ENCODE data around the gene AFG3L2. TPM values are rescaled to one million over a fixed set of nuclear protein-coding genes. Genes with fewer than 3 reads are reported as not detected.

AFG3L2 gene
- total and polyA plus RNA-seq, 2 of the 13 experiments (the other 11 are each of a cell fraction or from before 2014, with no cell fraction given) = 28.6 to 86.9 TPM

DNA sequence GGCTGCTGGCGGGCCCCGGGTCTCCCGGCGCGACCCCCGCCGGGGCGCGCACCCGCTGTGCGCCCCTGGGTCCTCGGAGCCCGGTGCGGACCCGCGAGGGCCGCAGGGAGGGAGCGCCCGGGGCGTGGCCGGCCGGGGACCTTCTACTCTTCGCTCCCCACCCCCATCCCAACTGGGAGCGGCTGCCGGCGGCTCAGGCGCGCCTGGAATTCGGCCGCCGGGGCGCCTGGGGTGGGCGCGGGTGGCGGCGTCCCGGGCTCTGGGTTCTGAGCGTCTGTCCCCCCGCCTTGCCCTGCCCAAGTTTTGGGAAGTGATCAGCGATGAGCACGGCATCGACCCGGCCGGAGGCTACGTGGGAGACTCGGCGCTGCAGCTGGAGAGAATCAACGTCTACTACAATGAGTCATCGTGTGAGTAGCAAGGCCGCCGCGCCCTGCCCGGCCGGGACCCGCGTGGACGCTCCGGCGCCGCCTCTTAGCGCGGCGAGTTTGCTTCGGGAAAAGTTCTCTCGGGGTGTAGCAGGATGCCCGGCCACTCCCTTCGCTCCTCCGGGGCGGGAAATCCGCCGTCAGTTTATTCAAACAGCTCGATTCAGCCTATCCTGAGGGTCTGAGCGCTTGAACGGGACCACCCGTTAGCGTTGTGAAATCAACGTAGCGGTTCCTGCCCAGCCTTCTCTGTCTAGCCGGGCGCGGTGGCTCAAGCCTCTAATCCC, 68.5 kb downstream of the AFG3L2 start (continued):
- TF ChIP-seq ARID2 (CRISPR knock-in tag; IDR thresholded peaks at IDR 0.05; ENCODE audit: borderline replicate concordance) (no peak), ZNF256 (CRISPR knock-in tag; conservative IDR thresholded peaks at IDR 0.05) (no peak), HNRNPL (IDR thresholded peaks at IDR 0.05; ENCODE audit: low read depth, low read length) (no peak), NR2C2 (CRISPR knock-in tag; IDR thresholded peaks at IDR 0.05; ENCODE audit: borderline replicate concordance) (no peak), ZNF501 (CRISPR knock-in tag; IDR thresholded peaks at IDR 0.05) (no peak), KLF12 (CRISPR knock-in tag; IDR thresholded peaks at IDR 0.05; ENCODE audit: borderline replicate concordance) (no peak), ZZZ3 (CRISPR knock-in tag; IDR thresholded peaks at IDR 0.05; ENCODE audit: borderline replicate concordance) (no peak), ZNF572 (CRISPR knock-in tag; IDR thresholded peaks at IDR 0.05) (no peak), HOXD1 (CRISPR knock-in tag; IDR thresholded peaks at IDR 0.05) (0 out of 2 replicates have a peak, but pooled peaks have one; percentile 27), RBM39 (IDR thresholded peaks at IDR 0.05; ENCODE audit: low read depth, low read length, poor library complexity, severe bottlenecking) (peak; percentile 24), SRY (CRISPR knock-in tag; IDR thresholded peaks at IDR 0.05) (no peak), MTF2 (CRISPR knock-in tag; IDR thresholded peaks at IDR 0.05; ENCODE audit: borderline replicate concordance) (no peak), ARNT2 (CRISPR knock-in tag; IDR thresholded peaks at IDR 0.05; ENCODE audit: low read depth) (no peak; the same call in 1 of the 2 replicates), ZNF329 (CRISPR knock-in tag; IDR thresholded peaks at IDR 0.05; ENCODE audit: low read depth) (no peak), ZNF768 (CRISPR knock-in tag; IDR thresholded peaks at IDR 0.05) (no peak)
- TF ChIP-seq, protein P1, sequence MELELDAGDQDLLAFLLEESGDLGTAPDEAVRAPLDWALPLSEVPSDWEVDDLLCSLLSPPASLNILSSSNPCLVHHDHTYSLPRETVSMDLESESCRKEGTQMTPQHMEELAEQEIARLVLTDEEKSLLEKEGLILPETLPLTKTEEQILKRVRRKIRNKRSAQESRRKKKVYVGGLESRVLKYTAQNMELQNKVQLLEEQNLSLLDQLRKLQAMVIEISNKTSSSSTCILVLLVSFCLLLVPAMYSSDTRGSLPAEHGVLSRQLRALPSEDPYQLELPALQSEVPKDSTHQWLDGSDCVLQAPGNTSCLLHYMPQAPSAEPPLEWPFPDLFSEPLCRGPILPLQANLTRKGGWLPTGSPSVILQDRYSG (CRISPR knock-in tag; IDR thresholded peaks at IDR 0.05) = no peak
- TF ChIP-seq, protein P2, sequence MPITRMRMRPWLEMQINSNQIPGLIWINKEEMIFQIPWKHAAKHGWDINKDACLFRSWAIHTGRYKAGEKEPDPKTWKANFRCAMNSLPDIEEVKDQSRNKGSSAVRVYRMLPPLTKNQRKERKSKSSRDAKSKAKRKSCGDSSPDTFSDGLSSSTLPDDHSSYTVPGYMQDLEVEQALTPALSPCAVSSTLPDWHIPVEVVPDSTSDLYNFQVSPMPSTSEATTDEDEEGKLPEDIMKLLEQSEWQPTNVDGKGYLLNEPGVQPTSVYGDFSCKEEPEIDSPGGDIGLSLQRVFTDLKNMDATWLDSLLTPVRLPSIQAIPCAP (CRISPR knock-in tag; IDR thresholded peaks at IDR 0.05; ENCODE audit: low read depth) = no peak
- TF ChIP-seq, protein P3, sequence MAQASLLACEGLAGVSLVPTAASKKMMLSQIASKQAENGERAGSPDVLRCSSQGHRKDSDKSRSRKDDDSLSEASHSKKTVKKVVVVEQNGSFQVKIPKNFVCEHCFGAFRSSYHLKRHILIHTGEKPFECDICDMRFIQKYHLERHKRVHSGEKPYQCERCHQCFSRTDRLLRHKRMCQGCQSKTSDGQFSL (CRISPR knock-in tag; IDR thresholded peaks at IDR 0.05) = no peak
- TF ChIP-seq, protein P4, sequence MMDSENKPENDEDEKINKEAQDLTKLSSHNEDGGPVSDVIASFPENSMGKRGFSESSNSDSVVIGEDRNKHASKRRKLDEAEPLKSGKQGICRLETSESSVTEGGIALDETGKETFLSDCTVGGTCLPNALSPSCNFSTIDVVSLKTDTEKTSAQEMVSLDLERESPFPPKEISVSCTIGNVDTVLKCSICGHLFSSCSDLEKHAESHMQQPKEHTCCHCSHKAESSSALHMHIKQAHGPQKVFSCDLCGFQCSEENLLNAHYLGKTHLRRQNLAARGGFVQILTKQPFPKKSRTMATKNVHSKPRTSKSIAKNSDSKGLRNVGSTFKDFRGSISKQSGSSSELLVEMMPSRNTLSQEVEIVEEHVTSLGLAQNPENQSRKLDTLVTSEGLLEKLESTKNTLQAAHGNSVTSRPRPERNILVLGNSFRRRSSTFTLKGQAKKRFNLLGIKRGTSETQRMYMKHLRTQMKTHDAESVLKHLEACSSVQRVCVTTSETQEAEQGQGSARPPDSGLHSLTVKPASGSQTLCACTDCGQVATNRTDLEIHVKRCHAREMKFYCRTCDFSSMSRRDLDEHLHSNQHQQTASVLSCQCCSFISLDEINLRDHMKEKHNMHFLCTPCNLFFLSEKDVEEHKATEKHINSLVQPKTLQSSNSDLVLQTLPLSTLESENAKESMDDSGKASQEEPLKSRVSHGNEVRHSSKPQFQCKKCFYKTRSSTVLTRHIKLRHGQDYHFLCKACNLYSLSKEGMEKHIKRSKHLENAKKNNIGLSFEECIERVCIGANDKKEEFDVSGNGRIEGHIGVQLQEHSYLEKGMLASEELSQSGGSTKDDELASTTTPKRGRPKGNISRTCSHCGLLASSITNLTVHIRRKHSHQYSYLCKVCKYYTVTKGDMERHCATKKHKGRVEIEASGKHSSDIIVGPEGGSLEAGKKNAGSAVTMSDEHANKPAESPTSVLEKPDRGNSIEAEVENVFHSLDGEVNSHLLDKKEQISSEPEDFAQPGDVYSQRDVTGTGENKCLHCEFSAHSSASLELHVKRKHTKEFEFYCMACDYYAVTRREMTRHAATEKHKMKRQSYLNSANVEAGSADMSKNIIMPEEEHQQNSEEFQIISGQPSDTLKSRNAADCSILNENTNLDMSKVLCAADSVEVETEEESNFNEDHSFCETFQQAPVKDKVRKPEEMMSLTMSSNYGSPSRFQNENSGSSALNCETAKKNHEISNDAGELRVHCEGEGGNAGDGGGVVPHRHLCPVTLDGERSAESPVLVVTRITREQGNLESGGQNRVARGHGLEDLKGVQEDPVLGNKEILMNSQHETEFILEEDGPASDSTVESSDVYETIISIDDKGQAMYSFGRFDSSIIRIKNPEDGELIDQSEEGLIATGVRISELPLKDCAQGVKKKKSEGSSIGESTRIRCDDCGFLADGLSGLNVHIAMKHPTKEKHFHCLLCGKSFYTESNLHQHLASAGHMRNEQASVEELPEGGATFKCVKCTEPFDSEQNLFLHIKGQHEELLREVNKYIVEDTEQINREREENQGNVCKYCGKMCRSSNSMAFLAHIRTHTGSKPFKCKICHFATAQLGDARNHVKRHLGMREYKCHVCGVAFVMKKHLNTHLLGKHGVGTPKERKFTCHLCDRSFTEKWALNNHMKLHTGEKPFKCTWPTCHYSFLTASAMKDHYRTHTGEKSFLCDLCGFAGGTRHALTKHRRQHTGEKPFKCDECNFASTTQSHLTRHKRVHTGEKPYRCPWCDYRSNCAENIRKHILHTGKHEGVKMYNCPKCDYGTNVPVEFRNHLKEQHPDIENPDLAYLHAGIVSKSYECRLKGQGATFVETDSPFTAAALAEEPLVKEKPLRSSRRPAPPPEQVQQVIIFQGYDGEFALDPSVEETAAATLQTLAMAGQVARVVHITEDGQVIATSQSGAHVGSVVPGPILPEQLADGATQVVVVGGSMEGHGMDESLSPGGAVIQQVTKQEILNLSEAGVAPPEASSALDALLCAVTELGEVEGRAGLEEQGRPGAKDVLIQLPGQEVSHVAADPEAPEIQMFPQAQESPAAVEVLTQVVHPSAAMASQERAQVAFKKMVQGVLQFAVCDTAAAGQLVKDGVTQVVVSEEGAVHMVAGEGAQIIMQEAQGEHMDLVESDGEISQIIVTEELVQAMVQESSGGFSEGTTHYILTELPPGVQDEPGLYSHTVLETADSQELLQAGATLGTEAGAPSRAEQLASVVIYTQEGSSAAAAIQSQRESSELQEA (CRISPR knock-in tag; IDR thresholded peaks at IDR 0.05; ENCODE audit: not compliant biosample characterization) = no peak

Measured in HepG2 (cell line).